Measurements from ENCODE around the gene NUP98. TPM values are rescaled to one million over a fixed set of nuclear protein-coding genes. Genes with fewer than 3 reads are reported as not detected.
A peak's percentile ranks its signal among the peaks of the same experiment; 100 is the strongest.

The NUP98 gene
- total RNA-seq, 6 experiments from 2014 or later = 29.7 to 69.0 (median 34.3) TPM

- H3K9me3 ChIP-seq = no peaks in the 10 kb centered on the region
- no peaks in the 10 kb centered on the region for H3K27me3 ChIP-seq
- H3K27ac ChIP-seq = peak overlapping the region in 1 of 3 donors; percentile 44
- H3K4me3 ChIP-seq = no peak overlapping the region
- WGBS (ENCODE audit: insufficient coverage, low coverage, low lambda C conversion rate, missing lambda C conversion rate) = 85% methylated on average over 4 of the region's 4 CpGs
- ATAC-seq (no peak), DNase-seq (no peak)
- peaks cover 0 to 34% (median 6%) of the 10 kb centered on the region in 4 donors for H3K4me1 ChIP-seq
- intact Hi-C loops (cut with DNase I) = no loop called here
- TF ChIP-seq POLR2A (IDR thresholded peaks at IDR 0.05) (no peak), CTCF (IDR thresholded peaks at IDR 0.05) (no peak)
- peaks cover 0 to 30% (median 12%) of the 10 kb centered on the region in 4 donors for H3K36me3 ChIP-seq
Observed at GRCh38 chr11:3710485-3711259, 86.7 kb downstream of the NUP98 start.

- intact Hi-C loops (cut with DNase I) = no loop called here
- H3K27ac ChIP-seq = peak overlapping the region in 1 of 3 donors; percentile 44
- peak in 1 of 3 donors; percentile 75 for DNase-seq
Observed at GRCh38 chr11:3709977-3710376, 87.4 kb downstream of the NUP98 start.

GRCh38 chr11:3707176-3707575 lies 90.2 kb downstream of the NUP98 start:
- Histone ChIP-seq H3K4me1 (peaks cover 0 to 25% (median 6%) of the 10 kb centered on the region in 4 donors), H3K9me3 (no peaks in the 10 kb centered on the region), H3K4me3 (no peak overlapping the region), H3K36me3 (peaks cover 0 to 43% (median 21%) of the 10 kb centered on the region in 4 donors), H3K27ac (no peak overlapping the region), H3K27me3 (no peaks in the 10 kb centered on the region)
- DNase-seq (no peak), ATAC-seq (no peak)
- TF ChIP-seq POLR2A (IDR thresholded peaks at IDR 0.05) = no peak
- TF ChIP-seq CTCF (IDR thresholded peaks at IDR 0.05) = no peak
- intact Hi-C loops (cut with DNase I) = no loop called here
- WGBS (ENCODE audit: insufficient coverage, low coverage, low lambda C conversion rate, missing lambda C conversion rate) = 86% methylated on average over 2 of the region's 2 CpGs

More at GRCh38 chr11:3709977-3710376, 87.4 kb downstream of the NUP98 start:
- peaks cover 0 to 34% (median 6%) of the 10 kb centered on the region in 4 donors for H3K4me1 ChIP-seq
- no peaks in the 10 kb centered on the region for H3K9me3 ChIP-seq
- no peak overlapping the region for H3K4me3 ChIP-seq
- ATAC-seq = peak; percentile 65 to 85 (median 78)
- TF ChIP-seq POLR2A (IDR thresholded peaks at IDR 0.05) (no peak), CTCF (IDR thresholded peaks at IDR 0.05) (no peak)
- WGBS (ENCODE audit: insufficient coverage, low coverage, low lambda C conversion rate, missing lambda C conversion rate) = 23% methylated on average over 1 of the region's 1 CpG
- H3K27me3 ChIP-seq = no peaks in the 10 kb centered on the region
- H3K36me3 ChIP-seq = peaks cover 0 to 30% (median 13%) of the 10 kb centered on the region in 4 donors

GRCh38 chr11:3703383-3703782 lies 94.0 kb downstream of the NUP98 start:
- intact Hi-C loops (cut with DNase I) = no loop called here
- H3K9me3 ChIP-seq = no peaks in the 10 kb centered on the region
- ATAC-seq (no peak), DNase-seq (no peak)
- TF ChIP-seq CTCF (IDR thresholded peaks at IDR 0.05) (no peak), POLR2A (IDR thresholded peaks at IDR 0.05) (no peak)
- H3K4me3 ChIP-seq = no peak overlapping the region
- no peaks in the 10 kb centered on the region for H3K4me1 ChIP-seq
- 83% methylated on average over 3 of the region's 3 CpGs for WGBS (ENCODE audit: insufficient coverage, low coverage, low lambda C conversion rate, missing lambda C conversion rate)
- no peak overlapping the region for H3K27ac ChIP-seq
- peaks cover 0 to 73% (median 35%) of the 10 kb centered on the region in 4 donors for H3K36me3 ChIP-seq
- H3K27me3 ChIP-seq = no peaks in the 10 kb centered on the region

Data from right lobe of liver (tissue), 6 donors.